GM21447 (cell line): ENCODE measurements around the gene REXO1.

Experiments
- ATAC-seq: cut with Tn5 transposase; IDR thresholded peaks from one replicate; pipeline ENCODE4 v1.9.1; 2021; ENCODE audit not compliant: unreplicated experiment

The REXO1 gene

DNA sequence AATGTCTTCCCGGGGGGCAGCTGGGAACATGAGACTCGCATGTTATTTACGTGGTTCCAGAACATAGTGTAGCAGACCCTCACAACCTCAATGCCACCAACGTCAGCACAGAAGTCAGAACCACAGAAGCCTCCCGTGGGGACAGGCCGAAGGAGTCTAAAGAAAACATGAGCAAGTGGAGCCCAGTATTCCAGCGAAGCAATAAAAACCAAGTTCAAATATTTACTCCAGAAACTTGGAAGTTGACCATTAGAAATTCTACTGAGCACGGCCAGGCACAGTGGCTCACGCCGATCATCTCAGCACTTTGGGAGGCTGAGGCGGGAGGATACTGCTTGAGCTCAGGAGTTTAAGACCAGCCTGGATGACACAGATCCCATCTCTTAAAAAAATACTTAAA is 18.3 kb downstream of the REXO1 start:
- no peak for ATAC-seq

- no peak for ATAC-seq
These were observed 19.7 kb downstream of the REXO1 start for GRCh38 chr19:1828279-1829238.

GRCh38 chr19:1827566-1828278 is 20.6 kb downstream of the REXO1 start:
- ATAC-seq: no peak

GRCh38 chr19:1826557-1827521 is 21.4 kb downstream of the REXO1 start:
- no peak for ATAC-seq

GRCh38 chr19:1825909-1826556 is 22.2 kb downstream of the REXO1 start:
- no peak for ATAC-seq

DNA sequence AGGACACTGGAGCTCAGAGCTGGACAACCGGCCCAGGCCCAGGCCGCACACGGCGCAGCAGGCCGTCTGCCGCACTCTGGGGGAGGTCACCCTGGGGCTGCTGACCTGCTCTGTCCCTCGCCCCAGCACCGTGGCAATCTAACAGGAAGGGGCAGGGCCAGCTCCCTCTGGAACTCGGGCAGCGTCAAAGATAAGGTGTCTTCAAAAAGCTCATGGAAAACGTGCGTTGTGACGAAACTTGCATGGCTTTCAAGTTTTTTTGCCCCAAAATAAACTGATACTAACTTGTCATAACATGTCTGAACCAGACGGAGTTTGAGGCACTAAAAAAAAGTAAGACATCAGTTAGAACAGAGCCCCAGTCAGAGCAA is 24.0 kb downstream of the REXO1 start:
- no peak for ATAC-seq

- no peak for ATAC-seq
These were observed 24.6 kb downstream of the REXO1 start for GRCh38 chr19:1823539-1824251.

GRCh38 chr19:1823020-1823419 is 25.3 kb downstream of the REXO1 start:
- no peak for ATAC-seq

DNA sequence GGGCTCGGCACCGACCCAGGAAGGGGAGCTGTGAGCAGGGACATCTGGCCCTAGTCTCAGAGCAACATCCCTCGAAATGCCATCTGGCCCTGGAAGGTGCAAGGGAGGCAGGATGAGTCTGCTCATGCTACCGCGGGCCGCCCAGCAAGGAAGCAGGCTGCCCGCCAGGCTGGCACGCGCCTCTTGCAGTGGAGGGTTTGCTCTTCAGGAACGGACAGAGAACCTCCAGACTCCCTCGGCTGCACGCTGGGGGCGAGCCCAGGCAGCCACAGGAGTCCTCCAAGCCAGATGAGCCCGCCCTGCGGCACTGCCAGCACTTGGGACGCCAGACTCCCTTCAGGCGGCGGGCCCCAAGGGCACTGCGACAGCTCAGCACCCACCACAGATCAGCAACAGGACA is 26.1 kb downstream of the REXO1 start:
- ATAC-seq: no peak

DNA sequence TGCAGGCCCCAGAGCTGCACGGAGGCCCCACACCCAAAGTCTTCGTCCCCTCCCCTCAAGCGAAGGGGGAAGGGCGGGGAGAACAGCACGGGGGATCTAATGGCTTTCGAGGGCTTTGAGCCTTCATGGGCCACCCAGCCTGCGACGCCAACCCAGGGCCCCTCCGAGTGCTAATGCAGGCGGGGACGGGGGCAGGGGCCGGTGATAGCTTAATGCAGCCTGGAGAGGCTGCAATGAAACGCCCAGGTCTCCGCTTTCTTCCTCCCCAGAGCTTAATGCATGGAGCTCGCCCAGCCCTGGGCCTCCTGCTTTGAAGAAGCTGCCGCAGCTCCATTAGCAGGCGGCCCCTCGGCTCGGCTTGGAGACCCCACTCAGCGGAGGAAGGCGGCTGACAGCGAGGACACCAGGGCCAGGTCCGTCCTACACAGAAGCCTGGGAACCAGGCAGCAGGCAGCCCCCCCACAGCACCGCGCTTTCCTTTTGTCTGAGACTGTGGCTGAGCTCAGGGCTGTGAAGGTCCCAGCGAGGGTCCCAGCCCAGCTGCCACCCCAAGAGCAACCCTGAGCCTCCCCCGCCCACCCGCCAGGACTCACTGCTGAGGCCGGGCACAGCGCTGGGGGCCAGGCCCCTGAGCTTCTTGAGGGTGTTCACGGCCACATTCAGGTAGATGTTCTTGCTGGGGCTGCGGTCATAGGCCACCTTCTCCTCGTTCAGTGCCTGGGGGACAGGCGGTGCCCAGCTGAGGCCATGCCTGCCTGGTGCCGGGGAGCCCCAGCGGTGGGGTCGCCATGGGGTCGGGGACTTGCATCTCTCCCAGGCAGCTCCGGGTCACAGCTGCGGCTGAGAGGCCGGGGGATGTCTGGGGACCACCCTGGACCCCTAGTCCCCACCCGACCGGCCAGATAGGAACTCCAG is 28.7 kb downstream of the REXO1 start:
- ATAC-seq: no peak

DNA sequence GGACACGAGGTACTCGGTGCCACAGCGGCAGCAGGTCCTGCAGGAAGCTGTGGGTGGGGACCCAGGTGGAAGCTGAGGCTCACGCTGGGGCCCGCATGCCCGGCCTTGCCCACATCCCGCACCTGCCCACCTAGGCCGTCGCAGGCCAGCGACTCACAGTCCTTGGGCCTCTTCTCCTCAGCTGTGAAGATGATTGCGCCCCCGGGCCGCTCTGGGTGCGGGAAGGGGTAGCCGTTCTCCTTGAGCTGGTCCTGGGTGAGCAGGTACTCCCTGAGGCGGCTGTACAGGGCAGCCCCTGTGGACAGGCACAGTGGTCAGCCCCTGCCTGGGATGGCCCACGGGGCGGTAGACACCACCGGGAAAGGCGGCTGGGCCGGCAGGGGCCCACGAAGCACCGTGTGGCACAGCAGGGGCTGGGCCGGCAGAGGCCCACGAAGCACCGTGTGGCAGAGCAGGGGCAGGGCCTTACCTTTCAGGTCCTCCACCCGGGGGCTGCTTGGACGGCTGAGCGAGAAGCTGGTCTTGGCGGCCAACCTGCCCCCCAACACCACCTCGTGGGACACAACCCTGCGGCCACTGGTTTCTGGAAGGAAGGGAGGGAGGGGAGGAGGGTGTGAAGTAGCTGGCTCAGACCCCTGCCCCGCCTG is 29.6 kb downstream of the REXO1 start:
- no peak for ATAC-seq

DNA sequence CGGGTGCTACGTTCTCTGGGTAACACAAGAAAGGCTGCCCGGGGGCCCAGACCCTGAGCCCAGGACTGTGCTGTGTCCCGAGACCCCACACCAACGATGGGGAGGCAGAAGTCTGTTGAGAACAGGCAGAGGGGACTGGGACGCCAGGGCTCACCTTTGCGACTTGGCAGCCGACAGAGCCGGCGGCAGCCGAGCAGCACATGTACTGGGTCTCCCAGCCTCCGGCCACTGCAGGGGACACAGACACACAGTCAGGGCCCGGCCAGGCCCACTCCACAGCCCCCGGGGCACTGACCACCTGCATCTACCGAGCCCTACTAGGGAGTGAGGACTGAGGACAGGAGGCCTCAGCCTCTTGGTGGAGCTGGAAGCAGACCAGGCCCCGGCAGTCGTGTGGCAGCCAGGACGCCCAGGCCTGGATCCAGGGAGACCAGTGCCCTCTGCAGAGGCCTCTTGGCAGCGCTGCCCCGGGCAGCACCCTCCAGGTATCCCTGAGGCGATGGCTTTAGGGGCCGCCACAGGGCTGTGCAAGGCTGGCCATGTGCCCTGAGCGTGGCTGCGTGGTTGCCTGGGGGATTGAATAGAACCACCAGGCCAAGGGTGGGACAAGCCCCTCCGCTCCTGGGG is 30.6 kb downstream of the REXO1 start:
- ATAC-seq: no peak

DNA sequence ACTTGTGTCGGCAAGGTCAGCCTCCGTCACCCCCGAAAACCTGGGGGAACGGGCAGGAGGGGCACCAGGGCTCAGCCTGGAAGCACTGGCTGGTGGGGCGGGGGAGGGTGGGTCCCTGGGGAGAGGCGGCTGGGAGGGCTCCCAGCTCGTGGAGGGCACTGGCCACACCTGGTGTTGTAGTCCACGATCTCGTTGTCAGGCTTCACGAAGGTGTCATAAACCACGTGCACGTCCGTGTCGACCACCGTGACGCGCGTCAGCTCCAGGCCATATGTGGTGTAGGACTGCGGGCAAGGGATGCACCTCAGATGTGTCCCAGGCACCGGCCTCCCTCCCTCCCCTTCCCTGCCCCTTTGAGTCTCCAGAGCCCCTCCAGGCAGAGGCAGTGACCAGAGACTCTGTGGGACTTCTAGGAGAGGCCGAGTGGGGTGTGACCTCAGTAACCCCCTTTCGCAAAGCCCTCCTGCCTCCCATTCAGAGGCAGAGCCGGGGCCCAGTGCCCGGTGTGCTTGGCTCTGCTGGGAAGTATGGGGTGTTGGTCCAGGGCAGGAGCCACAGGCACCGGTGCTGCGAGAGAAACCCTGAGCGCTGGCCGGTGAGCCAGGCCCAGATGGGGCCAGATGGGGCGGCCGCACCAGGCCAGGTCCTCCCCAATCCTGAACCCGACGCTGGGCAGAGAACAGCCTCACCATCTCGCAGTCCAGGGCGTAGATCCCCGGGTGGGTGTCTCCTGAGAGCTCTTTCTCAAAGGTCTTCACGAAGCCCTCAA is 31.6 kb downstream of the REXO1 start:
- ATAC-seq: no peak

DNA sequence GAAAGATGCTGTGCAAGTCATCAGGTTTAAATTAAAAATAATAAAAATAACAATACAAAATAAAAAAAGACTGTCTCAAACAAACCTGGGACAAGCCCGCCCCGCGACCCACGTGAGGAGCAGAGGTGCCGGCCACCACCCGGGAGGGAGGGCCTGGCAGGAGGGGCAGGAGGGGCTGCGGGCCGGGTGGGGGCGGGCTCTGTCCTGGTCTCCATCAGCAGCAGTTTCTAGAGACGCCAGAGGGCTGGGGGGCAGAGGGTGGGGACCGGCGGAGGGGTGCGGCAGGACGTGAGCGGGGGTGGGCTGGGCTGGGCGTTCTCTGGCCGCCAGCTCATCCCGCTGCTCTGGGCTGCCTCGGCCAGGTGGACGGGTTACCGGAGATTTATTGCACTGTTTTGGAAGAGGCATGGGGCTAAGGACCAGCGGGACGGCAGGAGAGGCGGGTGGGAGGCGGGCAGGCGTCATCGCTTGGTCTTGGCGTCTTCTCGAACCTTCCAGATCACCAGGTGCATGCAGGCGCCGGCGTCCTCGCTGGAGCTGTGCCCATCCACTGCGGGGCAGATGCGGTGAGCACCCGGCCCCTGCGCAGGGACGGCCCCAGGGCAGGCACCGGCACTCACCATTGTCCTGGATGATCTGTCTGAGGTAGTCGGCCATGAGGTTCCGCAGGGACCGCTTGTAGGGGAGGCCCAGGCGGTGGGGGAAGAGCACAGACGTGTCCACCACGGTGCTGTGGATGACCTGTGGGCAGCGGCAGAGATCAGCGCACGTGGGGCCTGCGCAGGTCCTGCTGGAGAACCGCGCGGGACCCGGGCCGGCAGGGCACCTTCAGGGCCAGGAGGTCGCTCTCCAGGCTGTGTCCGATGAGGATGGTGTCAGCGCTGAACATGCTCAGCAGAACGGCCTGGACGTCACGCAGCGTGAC is 32.4 kb downstream of the REXO1 start:
- no peak for ATAC-seq

- ATAC-seq: no peak
These were observed 33.3 kb downstream of the REXO1 start for GRCh38 chr19:1814833-1815604.
